Spleen (tissue), 11 donors: ENCODE data around the gene SLC22A4. TPM values are rescaled to one million over a fixed set of nuclear protein-coding genes. Genes with fewer than 3 reads are reported as not detected.

Source experiments
- DNase-seq: peaks from one replicate; pipeline ENCODE4 v3.0.0-alpha.2; 2020
- H3K27ac ChIP-seq, 8 donors: fragments of 200-600 bp; sonication (generic) in 7 of 8; 1 replicate in 4 of 8; 2 replicates in 4 of 8; pipeline versions ENCODE4 v1.5.0 to v1.8.0; 2016 to 2021; ENCODE audit warnings: inconsistent platforms in 4 of 8, mild to moderate bottlenecking in 4 of 8, moderate library complexity in 1 of 8
- H3K27me3 ChIP-seq, 7 donors: fragments of 200-600 bp; sonication (generic) in 6 of 7; replicated peaks in 1 of 7; 1 replicate in 4 of 7; 2 replicates in 3 of 7; pipeline versions ENCODE4 v1.5.0 to v1.8.0; 2016 to 2021; ENCODE audit warnings: inconsistent platforms in 3 of 7, mild to moderate bottlenecking in 1 of 7
- H3K36me3 ChIP-seq, 6 donors: fragments of 200-600 bp; sonication (generic) in 5 of 6; 1 replicate in 4 of 6; 2 replicates in 2 of 6; pipeline versions ENCODE4 v1.5.0 to v1.8.0; 2016 to 2021; ENCODE audit warnings: inconsistent platforms in 2 of 6
- H3K4me1 ChIP-seq, 6 donors: fragments of 200-600 bp; sonication (generic) in 5 of 6; 1 replicate in 3 of 6; 2 replicates in 3 of 6; pipeline versions ENCODE4 v1.5.0 to v1.8.0; 2016 to 2021; ENCODE audit warnings: inconsistent platforms in 3 of 6
- H3K4me3 ChIP-seq, 8 donors: fragments of 200-600 bp; sonication (generic) in 7 of 8; 1 replicate in 4 of 8; 2 replicates in 4 of 8; pipeline versions ENCODE4 v1.5.0 to v1.8.0; 2016 to 2021; ENCODE audit warnings: inconsistent platforms in 4 of 8, mild to moderate bottlenecking in 4 of 8, moderate library complexity in 2 of 8
- H3K9me3 ChIP-seq, 8 donors: fragments of 200-600 bp; sonication (generic) in 7 of 8; 1 replicate in 4 of 8; 2 replicates in 4 of 8; pipeline versions ENCODE4 v1.5.0 to v1.8.0; 2016 to 2021; ENCODE audit warnings: inconsistent platforms in 4 of 8
- CTCF ChIP-seq, 11 experiments: fragments of 200-600 bp in 7 of 11; fragments of 450-650 bp in 4 of 11; sonication (generic) in 4 of 11; IDR thresholded peaks in 8 of 11; conservative IDR thresholded peaks in 3 of 11; 1 replicate in 7 of 11; 2 replicates in 4 of 11; pipeline versions ENCODE4 v1.4.0 to v1.8.0; 2016 to 2021; ENCODE audit warnings: antibody characterized with exemption in 11 of 11, inconsistent platforms in 4 of 11, mild to moderate bottlenecking in 1 of 11
- POLR2A ChIP-seq, 3 donors: fragments of 450-650 bp; IDR thresholded peaks; one replicate each; pipeline ENCODE4 v1.5.1; 2017; ENCODE audit warnings: antibody characterized with exemption in 3 of 3, mild to moderate bottlenecking in 1 of 3
- POLR2AphosphoS5 ChIP-seq, 3 donors: sonication (generic); formaldehyde crosslinking; IDR thresholded peaks; one replicate each; pipeline ENCODE4 v1.5.1; 2017; ENCODE audit warnings: antibody characterized with exemption in 3 of 3
- whole genome bisulfite sequencing, 5 donors: extraction: QIAGEN DNeasy Blood & Tissue Kit in 3 of 5; methylation state at CpG; one replicate each; pipeline versions ENCODE4 v1.1.5 to v1.1.7; 2013 to 2018; 5-methylcytosine and 5-hydroxymethylcytosine counted together
- intact Hi-C: fragments of 100-400 bp; cut with DNase I; formaldehyde crosslinking; loops from one replicate; pipeline ENCODE4 v1.15.0; 2023; ENCODE audit warnings: low total_unique reads
- polyA plus RNA-seq, 3 donors: library from polyadenylated mRNA; stranded (reverse); fragments of 200-250 nt; gene quantifications; one replicate each; pipeline ENCODE4 v1.2.1, GENCODE V29; 2013
- total RNA-seq, 7 donors: library from RNA; depleted of rRNA in 3 of 7; stranded (reverse); fragments of >200 nt in 3 of 7; fragmentation: NEBNext Ultra II Directional in 4 of 7; extraction: Animal tissue kit (Norgen Biotek cat#: 25700) in 4 of 7; gene quantifications; one replicate each; pipeline versions ENCODE4 v1.1.0 to v1.2.1, GENCODE V29; 2016 to 2021
- donor health status: healthy with polysubstance abuse.
- donor health status: DM: no; HTN: no; CAD: no; lungs with moderate emphysema.
- donor health status: DM: no; HTN: no; CAD: no.
- donor health status: Bipolar disorder and iron deficiency.
- donor health status: healthy.
- donor health status: DM: no; HTN: no; CAD: no.
- donor health status: DM: yes; HTN: yes; CAD: no.

Gene SLC22A4
- total and polyA plus RNA-seq, 10 donors: 0.47 to 25.1 (median 8.5) TPM

DNA sequence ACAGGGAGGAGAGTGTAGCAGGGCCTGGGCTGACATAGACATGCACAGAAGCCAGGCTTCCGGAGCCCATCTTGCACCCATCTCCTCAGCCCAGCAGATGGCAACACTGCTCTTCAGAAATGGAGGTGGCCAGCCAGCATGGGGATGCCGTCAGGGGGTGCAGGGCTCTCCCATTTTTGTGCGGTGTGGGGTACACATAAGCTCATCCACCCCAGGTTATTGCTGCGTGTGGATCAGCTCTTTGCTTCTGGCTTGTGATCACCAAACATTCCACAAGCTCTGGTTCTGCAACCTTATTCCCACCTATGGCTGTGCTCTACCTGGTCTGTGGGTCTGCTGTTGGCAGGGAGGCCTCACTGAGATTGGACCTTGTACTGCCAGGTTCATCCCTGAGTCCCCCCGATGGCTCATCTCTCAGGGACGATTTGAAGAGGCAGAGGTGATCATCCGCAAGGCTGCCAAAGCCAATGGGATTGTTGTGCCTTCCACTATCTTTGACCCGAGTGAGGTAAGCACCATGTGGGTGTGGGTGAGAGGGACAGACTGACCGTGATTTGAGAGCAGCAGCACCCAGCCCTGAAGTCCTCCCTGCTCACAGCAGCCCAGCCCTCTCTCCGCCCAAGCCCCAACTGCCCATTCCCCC is 92.6 kb downstream of the SLC22A4 start:
- TF ChIP-seq POLR2A (IDR thresholded peaks at IDR 0.05): no peak
- peak in 2 of 3 donors; percentile 67 to 80 for TF ChIP-seq POLR2AphosphoS5 (IDR thresholded peaks at IDR 0.05)
- TF ChIP-seq CTCF (IDR thresholded peaks at IDR 0.05 in 8 of 11, conservative IDR thresholded peaks at IDR 0.05 in 3 of 11): peak; percentile 89 to 96 (median 94)
- DNase-seq: peak; percentile 93

DNA sequence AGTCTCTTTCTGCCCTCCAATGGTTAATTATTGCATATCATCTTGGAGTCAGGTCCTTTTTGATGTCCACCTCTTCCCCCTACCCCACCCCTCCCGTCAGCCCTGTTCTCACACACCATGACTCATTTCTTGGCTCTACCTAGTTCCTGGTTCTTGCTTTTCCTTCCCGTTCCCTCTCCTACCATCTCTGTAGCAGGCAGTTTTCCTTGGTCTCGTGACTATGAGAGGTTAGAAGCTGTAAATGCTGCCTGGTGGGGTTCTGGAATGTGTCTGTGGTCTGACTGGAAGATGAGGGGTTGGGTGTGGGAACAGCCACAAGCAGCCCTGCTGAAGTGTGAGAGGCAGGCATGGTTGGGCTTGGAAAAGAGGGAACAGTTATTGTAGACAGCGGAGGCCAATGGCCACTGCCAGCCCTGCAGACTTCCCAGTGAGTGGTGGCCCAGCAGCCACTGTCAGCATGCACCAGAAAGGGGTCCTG is 93.5 kb downstream of the SLC22A4 start:
- WGBS, 5 donors: 38 to 57% (median 46%) methylated on average over 4 of the region's 4 CpGs
- Histone ChIP-seq H3K4me3 (peak overlapping the region in 1 of 8 donors; percentile 19), H3K27me3 (no peaks in the 10 kb centered on the region), H3K27ac (peak overlapping the region; percentile 64 to 88 (median 82)), H3K4me1 (peaks cover 22 to 56% (median 49%) of the 10 kb centered on the region in 6 donors), H3K9me3 (no peaks in the 10 kb centered on the region), H3K36me3 (peaks cover 0 to 10% (median 0%) of the 10 kb centered on the region in 6 donors)
- intact Hi-C loops: loop anchor here (10.0 kb wide), 1 partner anchor 327 kb away; no protein-coding TSS in a partner anchor
- TF ChIP-seq CTCF (IDR thresholded peaks at IDR 0.05 in 8 of 11, conservative IDR thresholded peaks at IDR 0.05 in 3 of 11) (peak in 1 of 11 experiments; percentile 14), POLR2A (IDR thresholded peaks at IDR 0.05) (no peak), POLR2AphosphoS5 (IDR thresholded peaks at IDR 0.05) (peak in 2 of 3 donors; percentile 15 to 51)
- DNase-seq: no peak

More for the DNA sequence above, 92.6 kb downstream of the SLC22A4 start:
- H3K27me3 ChIP-seq: no peaks in the 10 kb centered on the region
- peak overlapping the region; percentile 13 to 88 (median 82) for H3K27ac ChIP-seq
- no peaks in the 10 kb centered on the region for H3K9me3 ChIP-seq
- H3K4me3 ChIP-seq: peak overlapping the region in 1 of 8 donors; percentile 3
- intact Hi-C loops: loop anchor here (1.0 to 10.0 kb wide), 2 partner anchors 115 to 328 kb away; no protein-coding TSS in a partner anchor
- 23 to 35% (median 33%) methylated on average over 7 to 10 of the region's 10 CpGs for WGBS, 5 donors
- peaks cover 22 to 56% (median 49%) of the 10 kb centered on the region in 6 donors for H3K4me1 ChIP-seq
- H3K36me3 ChIP-seq: peaks cover 0 to 8% (median 0%) of the 10 kb centered on the region in 6 donors

GRCh38 chr5:132388244-132389050 is 94.3 kb downstream of the SLC22A4 start:
- Histone ChIP-seq H3K4me1 (peaks cover 22 to 56% (median 49%) of the 10 kb centered on the region in 6 donors), H3K4me3 (peak overlapping the region in 1 of 8 donors; percentile 19), H3K27ac (peak overlapping the region; percentile 24 to 88 (median 82)), H3K9me3 (no peaks in the 10 kb centered on the region), H3K27me3 (no peaks in the 10 kb centered on the region), H3K36me3 (peaks cover 0 to 18% (median 0%) of the 10 kb centered on the region in 6 donors)
- intact Hi-C loops: loop anchor here (10.0 kb wide), 1 partner anchor 326 kb away; no protein-coding TSS in a partner anchor
- no peak for DNase-seq
- WGBS, 5 donors: 54 to 69% (median 61%) methylated on average over 8 of the region's 8 CpGs
- TF ChIP-seq POLR2AphosphoS5 (IDR thresholded peaks at IDR 0.05) (peak in 1 of 3 donors; percentile 12), CTCF (IDR thresholded peaks at IDR 0.05 in 8 of 11, conservative IDR thresholded peaks at IDR 0.05 in 3 of 11) (no peak)
